ENCODE data around the gene EXOC6.

GRCh38 chr10:92991513-92991912, 143.2 kb downstream of the EXOC6 start:
- TF ChIP-seq POLR2A (IDR thresholded peaks at IDR 0.05), result no peak
- TF ChIP-seq, protein P1, sequence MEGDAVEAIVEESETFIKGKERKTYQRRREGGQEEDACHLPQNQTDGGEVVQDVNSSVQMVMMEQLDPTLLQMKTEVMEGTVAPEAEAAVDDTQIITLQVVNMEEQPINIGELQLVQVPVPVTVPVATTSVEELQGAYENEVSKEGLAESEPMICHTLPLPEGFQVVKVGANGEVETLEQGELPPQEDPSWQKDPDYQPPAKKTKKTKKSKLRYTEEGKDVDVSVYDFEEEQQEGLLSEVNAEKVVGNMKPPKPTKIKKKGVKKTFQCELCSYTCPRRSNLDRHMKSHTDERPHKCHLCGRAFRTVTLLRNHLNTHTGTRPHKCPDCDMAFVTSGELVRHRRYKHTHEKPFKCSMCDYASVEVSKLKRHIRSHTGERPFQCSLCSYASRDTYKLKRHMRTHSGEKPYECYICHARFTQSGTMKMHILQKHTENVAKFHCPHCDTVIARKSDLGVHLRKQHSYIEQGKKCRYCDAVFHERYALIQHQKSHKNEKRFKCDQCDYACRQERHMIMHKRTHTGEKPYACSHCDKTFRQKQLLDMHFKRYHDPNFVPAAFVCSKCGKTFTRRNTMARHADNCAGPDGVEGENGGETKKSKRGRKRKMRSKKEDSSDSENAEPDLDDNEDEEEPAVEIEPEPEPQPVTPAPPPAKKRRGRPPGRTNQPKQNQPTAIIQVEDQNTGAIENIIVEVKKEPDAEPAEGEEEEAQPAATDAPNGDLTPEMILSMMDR (IDR thresholded peaks at IDR 0.05), result no peak
